ENCODE results near the gene INSIG1.
A peak's percentile ranks its signal among the peaks of the same experiment; 100 is the strongest.

INSIG1 gene

GRCh38 chr7:155256761-155257481 is 40.8 kb upstream of the INSIG1 start:
- CTCF ChIA-PET = no interaction called here
- Histone ChIP-seq H3K4me1 (ENCODE audit: control insufficient read depth, insufficient read depth, low read length) (no peaks in the 10 kb centered on the region), H3K4me3 (ENCODE audit: low read depth, low read length) (no peak overlapping the region), H3K9me3 (ENCODE audit: control insufficient read depth, insufficient read depth, low read depth, low read length) (no peaks in the 10 kb centered on the region), H3K36me3 (ENCODE audit: control insufficient read depth in 2 of 2, insufficient read depth in 1 of 2, low read length in 2 of 2) (no peaks in the 10 kb centered on the region), H3K27ac (ENCODE audit: extremely low read depth, low read depth, low read length) (no peak overlapping the region)
- POLR2A ChIA-PET = no interaction called here
- TF ChIP-seq ZIC2 (tag by site-specific recombination; IDR thresholded peaks at IDR 0.05) (no peak), ATF2 (tag by site-specific recombination; IDR thresholded peaks at IDR 0.05; ENCODE audit: low read depth) (no peak), ZNF18 (tag by site-specific recombination; IDR thresholded peaks at IDR 0.05) (no peak), ZNF549 (tag by site-specific recombination; IDR thresholded peaks at IDR 0.05) (no peak), BCL11B (tag by site-specific recombination; IDR thresholded peaks at IDR 0.05; ENCODE audit: low read depth) (no peak), ZNF677 (tag by site-specific recombination; IDR thresholded peaks at IDR 0.05) (no peak), GLIS1 (tag by site-specific recombination; IDR thresholded peaks at IDR 0.05) (no peak), ZNF701 (tag by site-specific recombination; IDR thresholded peaks at IDR 0.05) (no peak)

DNA sequence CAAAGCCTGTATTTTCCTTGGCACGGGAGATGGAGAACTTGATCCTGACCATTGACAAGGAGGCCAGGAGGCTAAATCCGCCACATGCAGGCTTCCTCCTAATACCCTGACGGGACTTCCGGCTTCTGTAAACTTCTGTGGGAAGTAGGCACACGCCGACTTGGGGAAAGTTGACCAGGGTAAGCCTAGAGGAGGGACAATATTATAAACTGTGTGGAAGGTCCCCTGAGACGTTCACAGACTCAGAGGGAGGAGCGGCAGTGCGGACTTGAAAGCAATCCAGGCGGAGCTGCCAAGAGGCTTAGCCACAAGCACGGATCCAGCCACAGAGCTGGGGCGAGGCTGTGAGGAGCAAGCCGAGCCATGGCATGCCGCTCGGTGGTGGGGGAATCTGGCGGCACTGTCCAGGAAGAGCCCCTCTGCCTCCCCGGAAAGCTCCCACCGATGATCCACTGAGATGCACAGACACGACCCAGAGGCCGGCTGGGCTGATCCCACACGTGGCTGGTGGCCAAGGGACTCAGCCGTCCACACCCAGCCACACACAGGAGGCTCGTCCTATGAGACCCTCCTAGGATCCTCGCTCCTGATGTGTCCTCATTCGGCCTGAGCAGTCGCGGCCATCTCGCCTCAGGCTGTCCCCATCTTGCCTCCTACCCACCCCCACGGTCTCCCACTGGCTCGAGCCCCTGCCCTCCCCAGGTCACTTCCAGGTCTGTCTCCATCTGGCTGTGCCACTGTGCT is 40.0 kb upstream of the INSIG1 start:
- Histone ChIP-seq H3K9me3 (ENCODE audit: control insufficient read depth, insufficient read depth, low read depth, low read length) (no peaks in the 10 kb centered on the region), H3K4me3 (ENCODE audit: low read depth, low read length) (no peak overlapping the region), H3K27ac (ENCODE audit: extremely low read depth, low read depth, low read length) (no peak overlapping the region), H3K4me1 (ENCODE audit: control insufficient read depth, insufficient read depth, low read length) (no peaks in the 10 kb centered on the region), H3K36me3 (ENCODE audit: control insufficient read depth in 2 of 2, insufficient read depth in 1 of 2, low read length in 2 of 2) (no peaks in the 10 kb centered on the region)
- ChIA-PET CTCF (no interaction called here), POLR2A (no interaction called here)
- peak; percentile 39; the same call in 1 of the 2 replicates for TF ChIP-seq ZNF610 (tag by site-specific recombination; IDR thresholded peaks at IDR 0.05; ENCODE audit: borderline replicate concordance)
- TF ChIP-seq ZBTB48 (tag by site-specific recombination; IDR thresholded peaks at IDR 0.05) = 0 out of 2 replicates have a peak, but pooled peaks have one; percentile 12
- no peak for TF ChIP-seq ZBTB11 (tag by site-specific recombination; conservative IDR thresholded peaks at IDR 0.05; ENCODE audit: low read depth)
- 0 out of 2 replicates have a peak, but pooled peaks have one; percentile 20 for TF ChIP-seq ZIC2 (tag by site-specific recombination; IDR thresholded peaks at IDR 0.05)

DNA sequence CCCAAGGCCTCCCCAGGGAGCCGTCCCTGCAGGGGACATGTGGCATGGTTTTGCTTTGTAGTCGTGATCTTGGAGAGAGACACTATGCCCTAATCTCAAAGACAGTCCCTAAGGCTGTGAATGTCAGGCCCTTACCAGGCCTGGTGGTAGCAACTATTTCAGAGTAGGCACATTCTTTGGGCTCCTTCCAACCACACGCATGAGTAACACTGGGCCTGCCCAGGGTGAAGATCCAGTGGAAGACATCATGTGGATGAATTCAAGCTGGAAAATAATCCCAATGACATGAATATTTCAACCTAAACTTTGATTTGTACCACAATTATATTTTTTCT is 39.5 kb upstream of the INSIG1 start:
- no peak overlapping the region for H3K27ac ChIP-seq (ENCODE audit: extremely low read depth, low read depth, low read length)
- CTCF ChIA-PET = no interaction called here
- H3K36me3 ChIP-seq (ENCODE audit: control insufficient read depth in 2 of 2, insufficient read depth in 1 of 2, low read length in 2 of 2) = no peaks in the 10 kb centered on the region
- H3K4me1 ChIP-seq (ENCODE audit: control insufficient read depth, insufficient read depth, low read length) = no peaks in the 10 kb centered on the region
- no peaks in the 10 kb centered on the region for H3K9me3 ChIP-seq (ENCODE audit: control insufficient read depth, insufficient read depth, low read depth, low read length)
- no peak overlapping the region for H3K4me3 ChIP-seq (ENCODE audit: low read depth, low read length)
- POLR2A ChIA-PET = no interaction called here
- TF ChIP-seq ZNF138 (tag by site-specific recombination; IDR thresholded peaks at IDR 0.05; ENCODE audit: borderline replicate concordance) (no peak), ZNF529 (tag by site-specific recombination; IDR thresholded peaks at IDR 0.05; ENCODE audit: insufficient replicate concordance) (no peak), ZNF791 (tag by site-specific recombination; IDR thresholded peaks at IDR 0.05) (no peak), ZNF596 (tag by site-specific recombination; IDR thresholded peaks at IDR 0.05) (no peak), ZSCAN23 (tag by site-specific recombination; IDR thresholded peaks at IDR 0.05) (no peak), ZNF664 (tag by site-specific recombination; IDR thresholded peaks at IDR 0.05) (no peak), ZBTB21 (tag by site-specific recombination; IDR thresholded peaks at IDR 0.05) (no peak)
- TF ChIP-seq, protein P1, sequence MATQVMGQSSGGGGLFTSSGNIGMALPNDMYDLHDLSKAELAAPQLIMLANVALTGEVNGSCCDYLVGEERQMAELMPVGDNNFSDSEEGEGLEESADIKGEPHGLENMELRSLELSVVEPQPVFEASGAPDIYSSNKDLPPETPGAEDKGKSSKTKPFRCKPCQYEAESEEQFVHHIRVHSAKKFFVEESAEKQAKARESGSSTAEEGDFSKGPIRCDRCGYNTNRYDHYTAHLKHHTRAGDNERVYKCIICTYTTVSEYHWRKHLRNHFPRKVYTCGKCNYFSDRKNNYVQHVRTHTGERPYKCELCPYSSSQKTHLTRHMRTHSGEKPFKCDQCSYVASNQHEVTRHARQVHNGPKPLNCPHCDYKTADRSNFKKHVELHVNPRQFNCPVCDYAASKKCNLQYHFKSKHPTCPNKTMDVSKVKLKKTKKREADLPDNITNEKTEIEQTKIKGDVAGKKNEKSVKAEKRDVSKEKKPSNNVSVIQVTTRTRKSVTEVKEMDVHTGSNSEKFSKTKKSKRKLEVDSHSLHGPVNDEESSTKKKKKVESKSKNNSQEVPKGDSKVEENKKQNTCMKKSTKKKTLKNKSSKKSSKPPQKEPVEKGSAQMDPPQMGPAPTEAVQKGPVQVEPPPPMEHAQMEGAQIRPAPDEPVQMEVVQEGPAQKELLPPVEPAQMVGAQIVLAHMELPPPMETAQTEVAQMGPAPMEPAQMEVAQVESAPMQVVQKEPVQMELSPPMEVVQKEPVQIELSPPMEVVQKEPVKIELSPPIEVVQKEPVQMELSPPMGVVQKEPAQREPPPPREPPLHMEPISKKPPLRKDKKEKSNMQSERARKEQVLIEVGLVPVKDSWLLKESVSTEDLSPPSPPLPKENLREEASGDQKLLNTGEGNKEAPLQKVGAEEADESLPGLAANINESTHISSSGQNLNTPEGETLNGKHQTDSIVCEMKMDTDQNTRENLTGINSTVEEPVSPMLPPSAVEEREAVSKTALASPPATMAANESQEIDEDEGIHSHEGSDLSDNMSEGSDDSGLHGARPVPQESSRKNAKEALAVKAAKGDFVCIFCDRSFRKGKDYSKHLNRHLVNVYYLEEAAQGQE (tag by site-specific recombination; IDR thresholded peaks at IDR 0.05) = no peak
